ENCODE measurements around the gene KIAA2012. TPM values are rescaled to one million over a fixed set of nuclear protein-coding genes. Genes with fewer than 3 reads are reported as not detected.

KIAA2012 gene
- total and polyA plus RNA-seq, 2 of the 8 experiments (the other 6 are each of a cell fraction or from before 2014, with no cell fraction given) = not detected

- H3K4me2 ChIP-seq (ENCODE audit: insufficient read depth in 1 of 2, low read depth in 2 of 2, low read length in 2 of 2) = peak overlapping the region; percentile 39; a peak in 2 of 4 replicates
- H3K4me3 ChIP-seq (ENCODE audit: extremely low read depth in 1 of 4, insufficient read depth in 2 of 4, low read depth in 3 of 4, low read length in 4 of 4) = peak overlapping the region in 2 of 4 experiments; percentile 6 to 20; a peak in 2 of 8 replicates
- H3K27ac ChIP-seq (ENCODE audit: low read depth, low read length) = no peak overlapping the region
- H4K20me1 ChIP-seq (replicated peaks in 1 of 2; ENCODE audit: control insufficient read depth in 1 of 2, insufficient read depth in 2 of 2, low read length in 2 of 2) = no peaks in the 10 kb centered on the region
- WGBS, 2 experiments (ENCODE audit: extremely low coverage in 1 of 2, insufficient coverage in 1 of 2, insufficient read length in 1 of 2, insufficient replicate concordance in 2 of 2, low coverage in 1 of 2, low lambda C conversion rate in 2 of 2, missing lambda C conversion rate in 1 of 2) = 47% methylated on average over 13 of the region's 13 CpGs; no CpG with 5 or more reads in 1 of the 2 experiments
- no peak overlapping the region for H2AK5ac ChIP-seq (ENCODE audit: low read depth, low read length)
- H3K56ac ChIP-seq (replicated peaks; ENCODE audit: insufficient read length, low read depth, low read length) = no peak overlapping the region
- H3K23ac ChIP-seq (ENCODE audit: insufficient read length) = no peak overlapping the region
- no peak overlapping the region for H4K8ac ChIP-seq (ENCODE audit: extremely low read depth, insufficient read depth, low read length)
- CTCF ChIA-PET (ENCODE audit: partially characterized antibody) = interaction anchor here (0.6 to 3.1 kb wide), 22 partner anchors 9 to 465 kb away, joined by 3 to 11 read pairs (median 3); partner anchors contain the start of gene KIAA2012
- H3K4me1 ChIP-seq (replicated peaks in 1 of 4; ENCODE audit: control insufficient read depth in 3 of 4, insufficient read depth in 4 of 4, low read length in 3 of 4) = peaks cover 5 to 21% (median 11%) of the 10 kb centered on the region in 4 experiments; a peak in 5 of 7 replicates
- peak overlapping the region; percentile 49; the same call in 1 of the 2 replicates for H2BK5ac ChIP-seq (ENCODE audit: low read depth, low read length)
- no peaks in the 10 kb centered on the region for H3K79me2 ChIP-seq (ENCODE audit: control insufficient read depth in 1 of 2, insufficient read depth in 2 of 2, low read length in 2 of 2)
- FAIRE-seq (no peak), DNase-seq (ENCODE audit: low read depth in 1 of 2, low spot score in 2 of 2) (peak in 1 of 2 experiments; percentile 68)
- H2BK12ac ChIP-seq (ENCODE audit: low read depth, low read length) = 0 out of 2 replicates have a peak overlapping the region, but pooled peaks have one; percentile 28
- no peaks in the 10 kb centered on the region for H3K23me2 ChIP-seq (ENCODE audit: low read depth, low read length)
- no peak overlapping the region for H2BK120ac ChIP-seq (replicated peaks; ENCODE audit: low read depth, low read length)
- H2BK20ac ChIP-seq (ENCODE audit: low read length) = no peak overlapping the region
- H3K27me3 ChIP-seq (replicated peaks in 1 of 4; ENCODE audit: control insufficient read depth in 3 of 4, extremely low read depth in 1 of 4, insufficient read depth in 3 of 4, low read length in 3 of 4) = peaks cover 0 to 2% (median 0%) of the 10 kb centered on the region in 4 experiments; a peak in 1 of 7 replicates
- no peak overlapping the region for H3K4ac ChIP-seq (replicated peaks; ENCODE audit: insufficient read length, low read depth, low read length)
- no peak overlapping the region for H4K5ac ChIP-seq (ENCODE audit: insufficient read length, low read depth, low read length)
- H3K79me1 ChIP-seq (ENCODE audit: low read depth, low read length) = no peaks in the 10 kb centered on the region
- no peak overlapping the region for H3K9ac ChIP-seq (replicated peaks in 1 of 4; ENCODE audit: extremely low read depth in 1 of 4, low read depth in 3 of 4, low read length in 3 of 4)
- no peak overlapping the region; the same call in 1 of the 2 replicates for H3K18ac ChIP-seq (ENCODE audit: extremely low read depth, low read length)
- no peak overlapping the region for H3K14ac ChIP-seq (ENCODE audit: insufficient read length)
- no peaks in the 10 kb centered on the region for H3K36me3 ChIP-seq (ENCODE audit: control insufficient read depth in 2 of 4, insufficient read depth in 4 of 4, low read length in 3 of 4)
- peak overlapping the region; percentile 86 for H2AFZ ChIP-seq (ENCODE audit: low read length)
- POLR2A ChIA-PET (ENCODE audit: partially characterized antibody) = interaction anchor here (0.6 to 1.3 kb wide), 2 partner anchors 114 to 197 kb away, joined by 3 to 5 read pairs; no protein-coding TSS in a partner anchor
- no peaks in the 10 kb centered on the region for H3K9me3 ChIP-seq (ENCODE audit: insufficient read depth in 2 of 2, low read depth in 1 of 2, low read length in 1 of 2)
- 0 out of 2 replicates have a peak overlapping the region, but pooled peaks have one; percentile 25 for H2BK15ac ChIP-seq (ENCODE audit: low read length)
- no peak overlapping the region for H4K91ac ChIP-seq (replicated peaks; ENCODE audit: insufficient read length, low read length)
- TF ChIP-seq CEBPB (IDR thresholded peaks at IDR 0.05; ENCODE audit: low read depth, low read length) (peak; percentile 62; the same call in 1 of the 2 replicates), YY1 (IDR thresholded peaks at IDR 0.05; ENCODE audit: low read depth, low read length) (peak; percentile 63), POU5F1 (IDR thresholded peaks at IDR 0.05; ENCODE audit: low read depth, low read length) (0 out of 2 replicates have a peak, but pooled peaks have one; percentile 4), FOSL1 (IDR thresholded peaks at IDR 0.05; ENCODE audit: insufficient read depth, low read depth, low read length) (no peak), KDM1A (IDR thresholded peaks at IDR 0.05; ENCODE audit: borderline replicate concordance, low read length) (no peak), RAD21 (IDR thresholded peaks at IDR 0.05 in 1 of 2, conservative IDR thresholded peaks at IDR 0.05 in 1 of 2; ENCODE audit: low read depth in 2 of 2, low read length in 2 of 2) (peak; percentile 36 to 53), MAX (IDR thresholded peaks at IDR 0.05) (0 out of 2 replicates have a peak, but pooled peaks have one; percentile 13)
- TF ChIP-seq, protein P1, sequence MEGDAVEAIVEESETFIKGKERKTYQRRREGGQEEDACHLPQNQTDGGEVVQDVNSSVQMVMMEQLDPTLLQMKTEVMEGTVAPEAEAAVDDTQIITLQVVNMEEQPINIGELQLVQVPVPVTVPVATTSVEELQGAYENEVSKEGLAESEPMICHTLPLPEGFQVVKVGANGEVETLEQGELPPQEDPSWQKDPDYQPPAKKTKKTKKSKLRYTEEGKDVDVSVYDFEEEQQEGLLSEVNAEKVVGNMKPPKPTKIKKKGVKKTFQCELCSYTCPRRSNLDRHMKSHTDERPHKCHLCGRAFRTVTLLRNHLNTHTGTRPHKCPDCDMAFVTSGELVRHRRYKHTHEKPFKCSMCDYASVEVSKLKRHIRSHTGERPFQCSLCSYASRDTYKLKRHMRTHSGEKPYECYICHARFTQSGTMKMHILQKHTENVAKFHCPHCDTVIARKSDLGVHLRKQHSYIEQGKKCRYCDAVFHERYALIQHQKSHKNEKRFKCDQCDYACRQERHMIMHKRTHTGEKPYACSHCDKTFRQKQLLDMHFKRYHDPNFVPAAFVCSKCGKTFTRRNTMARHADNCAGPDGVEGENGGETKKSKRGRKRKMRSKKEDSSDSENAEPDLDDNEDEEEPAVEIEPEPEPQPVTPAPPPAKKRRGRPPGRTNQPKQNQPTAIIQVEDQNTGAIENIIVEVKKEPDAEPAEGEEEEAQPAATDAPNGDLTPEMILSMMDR (IDR thresholded peaks at IDR 0.05; ENCODE audit: control extremely low read depth in 1 of 3, insufficient read depth in 1 of 3, low read depth in 1 of 3, low read length in 3 of 3) = peak; percentile 9 to 27 (median 25); a peak in 3 of 4 replicates
Measured at GRCh38 chr2:202149155-202149762, 76.2 kb downstream of the KIAA2012 start.

All from H1 (cell line).